IMR-90 (cell line): ENCODE results near the gene LAMB3. TPM values are rescaled to one million over a fixed set of nuclear protein-coding genes. Genes with fewer than 3 reads are reported as not detected.
A peak's percentile ranks its signal among the peaks of the same experiment; 100 is the strongest.

Experiments used
- ATAC-seq: fragments of 200-7000 bp; cut with Tn5 transposase; 2 replicates; pipeline ENCODE4 v1.9.1; 2020; ENCODE audit warnings: low read depth, mild to moderate bottlenecking, moderate library complexity
- BruUV-seq: library from RNA; stranded (reverse); fragments of 400-500 nt; replicated peaks from 2 replicates; lab custom pipeline; 2021; lab: Mats Ljungman, UMichigan
- CTCF ChIA-PET: fragments of 300-600 bp; formaldehyde crosslinking; extraction: SDS; loops from one replicate; lab custom pipeline; 2021; ENCODE audit warnings: antibody characterized with exemption; lab: Yijun Ruan, JAX
- POLR2A ChIA-PET: fragments of 300-600 bp; sonication (Branson Sonifier 250); formaldehyde crosslinking; loops from one replicate; lab custom pipeline; 2022; ENCODE audit warnings: antibody characterized with exemption; ENCODE audit not compliant: unreplicated experiment; lab: Charles Lee
- DNase-seq: peaks from one replicate; pipeline ENCODE4 v3.0.0; 2013
- H2AFZ ChIP-seq: replicated peaks from 2 replicates; pipeline ENCODE3; 2013; ENCODE audit warnings: low read length, mild to moderate bottlenecking; ENCODE audit not compliant: poor library complexity
- H2AK5ac ChIP-seq: 2 replicates; pipeline ENCODE4 v1.6.1; 2013; ENCODE audit warnings: low read depth, low read length, inconsistent platforms
- H2AK9ac ChIP-seq: replicated peaks from 2 replicates; pipeline ENCODE3; 2013; ENCODE audit warnings: mild to moderate bottlenecking, low read depth, low read length, moderate library complexity; ENCODE audit not compliant: poor library complexity
- H2BK120ac ChIP-seq: 2 replicates; pipeline ENCODE4 v1.6.1; 2013; ENCODE audit warnings: low read depth, low read length, inconsistent platforms
- H2BK15ac ChIP-seq: 3 replicates; pipeline ENCODE4 v1.6.1; 2013; ENCODE audit warnings: low read depth, low read length, inconsistent platforms
- H2BK20ac ChIP-seq: 2 replicates; pipeline ENCODE4 v1.6.1; 2013; ENCODE audit warnings: low read depth, mild to moderate bottlenecking, inconsistent platforms, low read length, moderate library complexity
- H2BK5ac ChIP-seq: 2 replicates; pipeline ENCODE4 v1.6.1; 2013; ENCODE audit warnings: mild to moderate bottlenecking, low read depth, low read length, inconsistent platforms; ENCODE audit not compliant: poor library complexity, severe bottlenecking
- H3K14ac ChIP-seq: replicated peaks from 2 replicates; pipeline ENCODE4 v1.6.1; 2013; ENCODE audit warnings: low read depth, low read length, inconsistent platforms
- H3K18ac ChIP-seq: 2 replicates; pipeline ENCODE4 v1.6.1; 2013; ENCODE audit warnings: low read depth, low read length, control low read depth
- H3K23ac ChIP-seq: 2 replicates; pipeline ENCODE4 v1.6.1; 2013; ENCODE audit warnings: low read depth, low read length, inconsistent platforms
- H3K27ac ChIP-seq: 2 replicates; pipeline ENCODE4 v1.5.1; 2013; ENCODE audit warnings: mild to moderate bottlenecking, control low read depth, low read length; ENCODE audit not compliant: insufficient read depth
- H3K27me3 ChIP-seq: 2 replicates; pipeline ENCODE4 v1.6.1; 2013; ENCODE audit warnings: low read length; ENCODE audit not compliant: control insufficient read depth, insufficient read depth
- H3K36me3 ChIP-seq: 2 replicates; pipeline ENCODE4 v1.6.1; 2013; ENCODE audit warnings: low read length, mixed read lengths; ENCODE audit not compliant: control insufficient read depth, insufficient read depth
- H3K4ac ChIP-seq: 2 replicates; pipeline ENCODE4 v1.6.1; 2013; ENCODE audit warnings: low read depth, low read length, inconsistent platforms
- H3K4me1 ChIP-seq: 2 replicates; pipeline ENCODE4 v1.6.1; 2013; ENCODE audit warnings: low read length, mixed read lengths; ENCODE audit not compliant: control insufficient read depth, insufficient read depth
- H3K4me2 ChIP-seq: 2 replicates; pipeline ENCODE4 v1.6.1; 2013; ENCODE audit warnings: low read depth, mild to moderate bottlenecking, control low read depth, low read length, moderate library complexity
- H3K4me3 ChIP-seq: 2 replicates; pipeline ENCODE4 v1.5.1; 2013; ENCODE audit warnings: low read depth, mild to moderate bottlenecking, control low read depth, low read length, moderate library complexity; ENCODE audit not compliant: insufficient read depth
- H3K56ac ChIP-seq: 2 replicates; pipeline ENCODE4 v1.6.1; 2013; ENCODE audit warnings: low read length, inconsistent platforms; ENCODE audit not compliant: insufficient read depth; ENCODE audit errors: extremely low read depth
- H3K79me1 ChIP-seq, 2 experiments: 2 replicates each; pipeline ENCODE4 v1.6.1; 2013; ENCODE audit warnings: low read length in 2 of 2, inconsistent platforms in 1 of 2, low read depth in 1 of 2
- H3K9ac ChIP-seq: 2 replicates; pipeline ENCODE4 v1.6.1; 2013; ENCODE audit warnings: low read depth, low read length, control low read depth
- H3K9me1 ChIP-seq: 2 replicates; pipeline ENCODE4 v1.6.1; 2013; ENCODE audit warnings: low read length, inconsistent platforms; ENCODE audit not compliant: insufficient read depth
- H3K9me3 ChIP-seq: 2 replicates; pipeline ENCODE4 v1.6.1; 2013; ENCODE audit warnings: low read length; ENCODE audit not compliant: control insufficient read depth, insufficient read depth
- H4K20me1 ChIP-seq: 2 replicates; pipeline ENCODE4 v1.6.1; 2013; ENCODE audit warnings: low read length, inconsistent platforms; ENCODE audit not compliant: insufficient read depth
- H4K5ac ChIP-seq: 2 replicates; pipeline ENCODE4 v1.6.1; 2013; ENCODE audit warnings: mild to moderate bottlenecking, low read depth, low read length, control low read depth
- H4K8ac ChIP-seq, 2 experiments: 2 replicates each; pipeline ENCODE4 v1.6.1; 2013; ENCODE audit warnings: low read depth in 2 of 2, low read length in 2 of 2, control low read depth in 1 of 2, inconsistent platforms in 1 of 2
- H4K91ac ChIP-seq: 2 replicates; pipeline ENCODE4 v1.6.1; 2013; ENCODE audit warnings: low read depth, low read length, inconsistent platforms; ENCODE audit not compliant: insufficient read depth
- BHLHE40 ChIP-seq: fragments of 150-350 bp; IDR thresholded peaks from 2 replicates; pipeline ENCODE4 v1.6.1; 2016; ENCODE audit warnings: mild to moderate bottlenecking, low read depth, low read length
- CEBPB ChIP-seq: IDR thresholded peaks from 2 replicates; pipeline ENCODE4 v1.6.1; 2012; ENCODE audit warnings: low read depth, low read length, improper control_type of control experiment
- CHD1 ChIP-seq: IDR thresholded peaks from 2 replicates; pipeline ENCODE4 v1.6.1; 2012; ENCODE audit warnings: low read depth, low read length, improper control_type of control experiment
- FOS ChIP-seq: fragments of 150-350 bp; IDR thresholded peaks from 2 replicates; pipeline ENCODE4 v1.6.1; 2016; ENCODE audit warnings: low read depth, low read length
- MAFK ChIP-seq: IDR thresholded peaks from 2 replicates; pipeline ENCODE4 v1.6.1; 2012; ENCODE audit warnings: low read depth, low read length, improper control_type of control experiment
- MAZ ChIP-seq: IDR thresholded peaks from 2 replicates; pipeline ENCODE4 v1.6.1; 2012; ENCODE audit warnings: low read depth, mild to moderate bottlenecking, low read length, improper control_type of control experiment, moderate library complexity, borderline replicate concordance
- MXI1 ChIP-seq: IDR thresholded peaks from 2 replicates; pipeline ENCODE4 v1.6.1; 2012; ENCODE audit warnings: low read depth, mild to moderate bottlenecking, low read length, moderate library complexity, borderline replicate concordance
- NFE2L2 ChIP-seq: fragments of 150-350 bp; IDR thresholded peaks from 2 replicates; pipeline ENCODE4 v1.6.1; 2016; ENCODE audit warnings: low read depth, mild to moderate bottlenecking, low read length
- POLR2A ChIP-seq: IDR thresholded peaks from 2 replicates; pipeline ENCODE4 v1.6.1; 2012; ENCODE audit warnings: mild to moderate bottlenecking, low read depth, low read length
- RAD21 ChIP-seq: IDR thresholded peaks from 2 replicates; pipeline ENCODE4 v1.6.1; 2012; ENCODE audit warnings: low read length, improper control_type of control experiment
- RCOR1 ChIP-seq: IDR thresholded peaks from 2 replicates; pipeline ENCODE4 v1.6.1; 2012; ENCODE audit warnings: mild to moderate bottlenecking, low read length, improper control_type of control experiment; ENCODE audit not compliant: insufficient replicate concordance
- RFX5 ChIP-seq: IDR thresholded peaks from 2 replicates; pipeline ENCODE4 v1.8.0; 2012; ENCODE audit warnings: low read depth, mild to moderate bottlenecking, low read length, moderate library complexity
- WGBS, 2 experiments: methylation state at CpG; one replicate each; pipeline versions ENCODE4 v1.1.5 to v1.1.7; 2013; ENCODE audit warnings: missing lambda C conversion rate in 2 of 2; ENCODE audit not compliant: insufficient read length in 1 of 2; ENCODE audit errors: extremely low coverage in 2 of 2; 5-methylcytosine and 5-hydroxymethylcytosine counted together
- dilution Hi-C: fragments of 300-500 bp; cut with HindIII; formaldehyde crosslinking; loops from one replicate; pipeline ENCODE4 v1.14.3; 2018; ENCODE audit warnings: low sequenced_read_pairs; ENCODE audit not compliant: unreplicated experiment
- in situ Hi-C: fragments of 300-500 bp; cut with MboI; formaldehyde crosslinking; loops from 3 replicates; pipeline ENCODE4 v1.14.3; 2019; ENCODE audit warnings: low sequenced_read_pairs, inconsistent platforms, mixed read lengths
- intact Hi-C: fragments of 100-400 bp; cut with micrococcal nuclease; formaldehyde crosslinking; loops from 2 replicates; pipeline ENCODE4 v1.10.0; 2022
- polyA plus RNA-seq, 3 experiments: library from polyadenylated mRNA; depleted of rRNA; stranded (reverse); fragments of >200 nt; gene quantifications; 2 replicates each; pipeline ENCODE4 v1.2.3, GENCODE V29; 2012; ENCODE audit warnings: low replicate concordance in 1 of 3
- total RNA-seq: library from RNA; depleted of rRNA; stranded (reverse); fragments of >200 nt; gene quantifications from 2 replicates; pipeline ENCODE4 v1.2.3, GENCODE V29; 2012
- TF ChIP-seq, protein P1 (sequence below): fragments of 150-350 bp; IDR thresholded peaks from 2 replicates; pipeline ENCODE4 v1.6.1; 2016; ENCODE audit warnings: low read depth, mild to moderate bottlenecking, low read length, moderate library complexity, borderline replicate concordance
- TF ChIP-seq, protein P2 (sequence below): conservative IDR thresholded peaks from 2 replicates; pipeline ENCODE4 v1.5.1; 2012; ENCODE audit warnings: mild to moderate bottlenecking, low read depth, low read length, improper control_type of control experiment
- TF ChIP-seq, protein P3 (sequence below): fragments of 150-350 bp; IDR thresholded peaks from 2 replicates; pipeline ENCODE4 v1.6.1; 2017; ENCODE audit warnings: mild to moderate bottlenecking, antibody characterized with exemption, low read length, low read depth

The LAMB3 gene
- total and polyA plus RNA-seq, 2 of the 4 experiments (the other 2 are of a cell fraction): 0.72 to 2.1 TPM

DNA sequence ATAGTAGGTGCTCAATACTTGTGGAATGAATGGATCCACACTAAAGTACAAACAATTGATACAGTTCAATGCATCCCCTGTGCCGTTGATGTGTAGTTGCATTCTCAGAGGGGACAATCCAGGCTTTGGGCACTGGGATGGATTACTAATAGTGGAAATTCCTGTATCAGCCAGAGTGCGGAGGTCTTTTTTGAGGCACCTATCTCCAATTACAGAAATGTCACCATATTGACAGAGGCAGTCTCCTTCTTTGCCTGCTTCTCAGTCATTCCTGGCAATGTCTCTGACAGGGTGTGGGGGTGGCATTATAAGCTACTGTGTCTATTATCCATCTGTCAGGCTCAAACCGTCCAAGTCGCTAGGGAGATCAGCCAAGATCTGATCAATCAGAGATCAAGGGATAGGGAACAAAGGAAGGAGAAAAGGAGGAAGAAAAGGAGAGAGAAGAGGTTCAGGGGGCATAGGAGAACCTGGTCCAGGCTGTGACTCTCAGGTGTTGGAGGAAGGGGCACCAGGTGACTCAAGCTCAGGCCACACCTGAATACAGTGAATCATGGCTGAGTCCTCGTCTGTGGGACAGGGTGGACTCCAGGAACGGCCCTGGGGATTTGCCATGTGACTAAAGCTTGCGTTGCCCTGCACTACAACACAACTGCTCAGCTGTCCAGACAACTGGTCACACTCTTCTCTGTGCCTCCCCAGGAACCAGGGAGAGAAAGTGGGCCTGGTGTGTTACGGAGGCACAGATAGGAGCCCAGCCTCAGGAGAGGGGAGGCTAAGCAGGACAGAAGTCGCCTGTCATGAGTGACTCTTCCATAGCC lies 3.4 kb upstream of the LAMB3 start:
- BruUV-seq: no TSS peak
- Histone ChIP-seq H3K9ac (no peak overlapping the region), H2BK120ac (no peak overlapping the region), H3K18ac (no peak overlapping the region), H3K4me1 (peaks cover 4% of the 10 kb centered on the region; the same call in 1 of the 2 replicates), H2BK5ac (no peak overlapping the region), H3K56ac (no peak overlapping the region), H4K20me1 (no peaks in the 10 kb centered on the region), H2AK5ac (no peak overlapping the region), H3K9me3 (no peaks in the 10 kb centered on the region), H4K8ac (no peak overlapping the region), H3K14ac (no peak overlapping the region), H3K23ac (no peak overlapping the region), H4K91ac (no peak overlapping the region), H3K9me1 (peaks cover 6% of the 10 kb centered on the region; the same call in 1 of the 2 replicates), H3K4me2 (no peak overlapping the region), H3K27me3 (no peaks in the 10 kb centered on the region; the same call in 1 of the 2 replicates), H2BK20ac (no peak overlapping the region), H3K36me3 (no peaks in the 10 kb centered on the region), H3K4me3 (no peak overlapping the region), H2AK9ac (no peak overlapping the region), H2AFZ (peak overlapping the region; percentile 21), H4K5ac (no peak overlapping the region), H3K27ac (no peak overlapping the region), H3K79me1 (no peaks in the 10 kb centered on the region), H3K4ac (no peak overlapping the region), H2BK15ac (no peak overlapping the region)
- dilution Hi-C loops (no loop called here), in situ Hi-C loops (no loop called here), intact Hi-C loops (no loop called here)
- ChIA-PET POLR2A (no interaction called here), CTCF (no interaction called here)
- no CpG with 5 or more reads among the region's 9 CpGs for WGBS, 2 experiments
- ATAC-seq (no peak), DNase-seq (no peak)
- no peak for TF ChIP-seq RCOR1
- no peak for TF ChIP-seq POLR2A
- TF ChIP-seq NFE2L2: no peak
- TF ChIP-seq, protein P1, sequence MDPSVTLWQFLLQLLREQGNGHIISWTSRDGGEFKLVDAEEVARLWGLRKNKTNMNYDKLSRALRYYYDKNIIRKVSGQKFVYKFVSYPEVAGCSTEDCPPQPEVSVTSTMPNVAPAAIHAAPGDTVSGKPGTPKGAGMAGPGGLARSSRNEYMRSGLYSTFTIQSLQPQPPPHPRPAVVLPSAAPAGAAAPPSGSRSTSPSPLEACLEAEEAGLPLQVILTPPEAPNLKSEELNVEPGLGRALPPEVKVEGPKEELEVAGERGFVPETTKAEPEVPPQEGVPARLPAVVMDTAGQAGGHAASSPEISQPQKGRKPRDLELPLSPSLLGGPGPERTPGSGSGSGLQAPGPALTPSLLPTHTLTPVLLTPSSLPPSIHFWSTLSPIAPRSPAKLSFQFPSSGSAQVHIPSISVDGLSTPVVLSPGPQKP: no peak
- no peak for TF ChIP-seq MAFK
- no peak for TF ChIP-seq MXI1
- TF ChIP-seq RAD21: no peak
- no peak for TF ChIP-seq BHLHE40
- TF ChIP-seq, protein P2, sequence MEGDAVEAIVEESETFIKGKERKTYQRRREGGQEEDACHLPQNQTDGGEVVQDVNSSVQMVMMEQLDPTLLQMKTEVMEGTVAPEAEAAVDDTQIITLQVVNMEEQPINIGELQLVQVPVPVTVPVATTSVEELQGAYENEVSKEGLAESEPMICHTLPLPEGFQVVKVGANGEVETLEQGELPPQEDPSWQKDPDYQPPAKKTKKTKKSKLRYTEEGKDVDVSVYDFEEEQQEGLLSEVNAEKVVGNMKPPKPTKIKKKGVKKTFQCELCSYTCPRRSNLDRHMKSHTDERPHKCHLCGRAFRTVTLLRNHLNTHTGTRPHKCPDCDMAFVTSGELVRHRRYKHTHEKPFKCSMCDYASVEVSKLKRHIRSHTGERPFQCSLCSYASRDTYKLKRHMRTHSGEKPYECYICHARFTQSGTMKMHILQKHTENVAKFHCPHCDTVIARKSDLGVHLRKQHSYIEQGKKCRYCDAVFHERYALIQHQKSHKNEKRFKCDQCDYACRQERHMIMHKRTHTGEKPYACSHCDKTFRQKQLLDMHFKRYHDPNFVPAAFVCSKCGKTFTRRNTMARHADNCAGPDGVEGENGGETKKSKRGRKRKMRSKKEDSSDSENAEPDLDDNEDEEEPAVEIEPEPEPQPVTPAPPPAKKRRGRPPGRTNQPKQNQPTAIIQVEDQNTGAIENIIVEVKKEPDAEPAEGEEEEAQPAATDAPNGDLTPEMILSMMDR: no peak
- TF ChIP-seq, protein P3, sequence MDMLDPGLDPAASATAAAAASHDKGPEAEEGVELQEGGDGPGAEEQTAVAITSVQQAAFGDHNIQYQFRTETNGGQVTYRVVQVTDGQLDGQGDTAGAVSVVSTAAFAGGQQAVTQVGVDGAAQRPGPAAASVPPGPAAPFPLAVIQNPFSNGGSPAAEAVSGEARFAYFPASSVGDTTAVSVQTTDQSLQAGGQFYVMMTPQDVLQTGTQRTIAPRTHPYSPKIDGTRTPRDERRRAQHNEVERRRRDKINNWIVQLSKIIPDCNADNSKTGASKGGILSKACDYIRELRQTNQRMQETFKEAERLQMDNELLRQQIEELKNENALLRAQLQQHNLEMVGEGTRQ: no peak
- no peak for TF ChIP-seq MAZ
- TF ChIP-seq CHD1: no peak
- TF ChIP-seq CEBPB: no peak
- no peak for TF ChIP-seq RFX5
- no peak for TF ChIP-seq FOS
